ENCODE data around the gene FIGLA.
"Not testable (repeated sequence)": the region's sequence is repeated elsewhere in the genome, so short reads cannot be mapped to it uniquely, and the experiment has no call there.

The FIGLA gene

GRCh38 chr2:70743677-70744076, 46.8 kb downstream of the FIGLA start:
- Histone ChIP-seq H4K20me1 (ENCODE audit: insufficient read depth, low read length, poor library complexity, severe bottlenecking) (no peaks in the 10 kb centered on the region), H3K36me3 (ENCODE audit: insufficient read depth, low read length) (no peaks in the 10 kb centered on the region), H3K4me2 (ENCODE audit: low read depth, low read length, poor library complexity, severe bottlenecking) (no peak overlapping the region), H3K27me3 (ENCODE audit: insufficient read depth, low read length, poor library complexity, severe bottlenecking) (no peaks in the 10 kb centered on the region), H3K4me1 (ENCODE audit: insufficient read depth, low read length, poor library complexity, severe bottlenecking) (no peaks in the 10 kb centered on the region), H3K79me2 (ENCODE audit: insufficient read depth, low read length) (no peaks in the 10 kb centered on the region), H3K9ac (ENCODE audit: low read depth, low read length, poor library complexity, severe bottlenecking) (no peak overlapping the region), H2AFZ (ENCODE audit: low read length) (no peak overlapping the region), H3K4me3 (ENCODE audit: low read length, poor library complexity, severe bottlenecking) (no peak overlapping the region), H3K9me3 (ENCODE audit: insufficient read depth, low read depth, low read length) (no peaks in the 10 kb centered on the region), H3K9me2 (replicated peaks; ENCODE audit: low read depth, low read length) (no peaks in the 10 kb centered on the region), H3F3A (ENCODE audit: low read depth) (no peaks in the 10 kb centered on the region)
- no peak for TF ChIP-seq EZH2phosphoT487 (IDR thresholded peaks at IDR 0.05; ENCODE audit: borderline replicate concordance)
- TF ChIP-seq CTCF (conservative IDR thresholded peaks at IDR 0.05; ENCODE audit: low read length), result no peak

- Histone ChIP-seq H3K27me3 (ENCODE audit: insufficient read depth, low read length, poor library complexity, severe bottlenecking) (no peaks in the 10 kb centered on the region), H3K4me2 (ENCODE audit: low read depth, low read length, poor library complexity, severe bottlenecking) (no peak overlapping the region), H3K9ac (ENCODE audit: low read depth, low read length, poor library complexity, severe bottlenecking) (no peak overlapping the region), H3K9me2 (replicated peaks; ENCODE audit: low read depth, low read length) (no peaks in the 10 kb centered on the region), H3F3A (ENCODE audit: low read depth) (no peaks in the 10 kb centered on the region), H3K79me2 (ENCODE audit: insufficient read depth, low read length) (no peaks in the 10 kb centered on the region), H3K36me3 (ENCODE audit: insufficient read depth, low read length) (no peaks in the 10 kb centered on the region), H4K20me1 (ENCODE audit: insufficient read depth, low read length, poor library complexity, severe bottlenecking) (no peaks in the 10 kb centered on the region), H3K4me3 (ENCODE audit: low read length, poor library complexity, severe bottlenecking) (no peak overlapping the region), H3K4me1 (ENCODE audit: insufficient read depth, low read length, poor library complexity, severe bottlenecking) (no peaks in the 10 kb centered on the region), H3K9me3 (ENCODE audit: insufficient read depth, low read depth, low read length) (no peaks in the 10 kb centered on the region), H2AFZ (ENCODE audit: low read length) (no peak overlapping the region)
- TF ChIP-seq CTCF (conservative IDR thresholded peaks at IDR 0.05; ENCODE audit: low read length) (no peak), EZH2phosphoT487 (IDR thresholded peaks at IDR 0.05; ENCODE audit: borderline replicate concordance) (no peak)
Observed at GRCh38 chr2:70743068-70743467, 47.4 kb downstream of the FIGLA start.

GRCh38 chr2:70739492-70739891, 51.0 kb downstream of the FIGLA start:
- H3K4me1 ChIP-seq (ENCODE audit: insufficient read depth, low read length, poor library complexity, severe bottlenecking); H3K36me3 ChIP-seq (ENCODE audit: insufficient read depth, low read length); H3K4me2 ChIP-seq (ENCODE audit: low read depth, low read length, poor library complexity, severe bottlenecking); H3K9me2 ChIP-seq (replicated peaks; ENCODE audit: low read depth, low read length); H3F3A ChIP-seq (ENCODE audit: low read depth); H3K9ac ChIP-seq (ENCODE audit: low read depth, low read length, poor library complexity, severe bottlenecking); H4K20me1 ChIP-seq (ENCODE audit: insufficient read depth, low read length, poor library complexity, severe bottlenecking); H3K27me3 ChIP-seq (ENCODE audit: insufficient read depth, low read length, poor library complexity, severe bottlenecking); H3K9me3 ChIP-seq (ENCODE audit: insufficient read depth, low read depth, low read length); H2AFZ ChIP-seq (ENCODE audit: low read length); H3K4me3 ChIP-seq (ENCODE audit: low read length, poor library complexity, severe bottlenecking); H3K79me2 ChIP-seq (ENCODE audit: insufficient read depth, low read length): not testable (repeated sequence)

DNA sequence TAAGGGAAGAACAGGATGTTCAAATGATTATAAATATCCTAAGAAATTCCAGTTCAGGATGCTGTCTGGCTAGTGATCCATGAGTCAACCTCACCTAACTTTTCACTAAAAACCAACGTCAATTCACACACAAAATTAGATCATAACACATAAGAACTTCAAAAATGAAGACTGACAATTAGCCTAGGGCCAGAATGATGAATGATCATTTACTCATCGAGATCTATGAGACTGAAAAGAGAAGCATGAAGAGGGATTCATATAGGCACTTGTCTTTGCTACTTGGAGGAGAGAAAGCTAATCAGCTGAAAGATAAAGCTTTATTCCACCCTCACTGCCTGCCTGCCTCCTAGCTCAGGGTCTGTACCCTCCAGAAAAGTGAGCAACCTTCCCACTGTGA, 52.3 kb downstream of the FIGLA start:
- no peak overlapping the region for H3K4me2 ChIP-seq (ENCODE audit: low read depth, low read length, poor library complexity, severe bottlenecking)
- no peaks in the 10 kb centered on the region for H3K27me3 ChIP-seq (ENCODE audit: insufficient read depth, low read length, poor library complexity, severe bottlenecking)
- no peak overlapping the region for H2AFZ ChIP-seq (ENCODE audit: low read length)
- H3K4me1 ChIP-seq (ENCODE audit: insufficient read depth, low read length, poor library complexity, severe bottlenecking), result no peaks in the 10 kb centered on the region
- H3K9ac ChIP-seq (ENCODE audit: low read depth, low read length, poor library complexity, severe bottlenecking), result no peak overlapping the region
- no peaks in the 10 kb centered on the region for H3K36me3 ChIP-seq (ENCODE audit: insufficient read depth, low read length)
- H3K9me2 ChIP-seq (replicated peaks; ENCODE audit: low read depth, low read length), result no peaks in the 10 kb centered on the region
- H3K4me3 ChIP-seq (ENCODE audit: low read length, poor library complexity, severe bottlenecking), result no peak overlapping the region
- H3K9me3 ChIP-seq (ENCODE audit: insufficient read depth, low read depth, low read length), result no peaks in the 10 kb centered on the region
- TF ChIP-seq CTCF (conservative IDR thresholded peaks at IDR 0.05; ENCODE audit: low read length) (no peak), EZH2phosphoT487 (IDR thresholded peaks at IDR 0.05; ENCODE audit: borderline replicate concordance) (no peak)
- H4K20me1 ChIP-seq (ENCODE audit: insufficient read depth, low read length, poor library complexity, severe bottlenecking), result no peaks in the 10 kb centered on the region
- H3K79me2 ChIP-seq (ENCODE audit: insufficient read depth, low read length), result no peaks in the 10 kb centered on the region
- H3F3A ChIP-seq (ENCODE audit: low read depth), result no peaks in the 10 kb centered on the region
